ENCODE data around the gene SLC25A23. TPM values are rescaled to one million over a fixed set of nuclear protein-coding genes. Genes with fewer than 3 reads are reported as not detected.
A peak's percentile ranks its signal among the peaks of the same experiment; 100 is the strongest.

Gene SLC25A23
- total RNA-seq, 5 donors from 2014 or later (not counting 1 experiment from before 2014, with no cell fraction given), result 15.5 to 28.0 (median 25.5) TPM

DNA sequence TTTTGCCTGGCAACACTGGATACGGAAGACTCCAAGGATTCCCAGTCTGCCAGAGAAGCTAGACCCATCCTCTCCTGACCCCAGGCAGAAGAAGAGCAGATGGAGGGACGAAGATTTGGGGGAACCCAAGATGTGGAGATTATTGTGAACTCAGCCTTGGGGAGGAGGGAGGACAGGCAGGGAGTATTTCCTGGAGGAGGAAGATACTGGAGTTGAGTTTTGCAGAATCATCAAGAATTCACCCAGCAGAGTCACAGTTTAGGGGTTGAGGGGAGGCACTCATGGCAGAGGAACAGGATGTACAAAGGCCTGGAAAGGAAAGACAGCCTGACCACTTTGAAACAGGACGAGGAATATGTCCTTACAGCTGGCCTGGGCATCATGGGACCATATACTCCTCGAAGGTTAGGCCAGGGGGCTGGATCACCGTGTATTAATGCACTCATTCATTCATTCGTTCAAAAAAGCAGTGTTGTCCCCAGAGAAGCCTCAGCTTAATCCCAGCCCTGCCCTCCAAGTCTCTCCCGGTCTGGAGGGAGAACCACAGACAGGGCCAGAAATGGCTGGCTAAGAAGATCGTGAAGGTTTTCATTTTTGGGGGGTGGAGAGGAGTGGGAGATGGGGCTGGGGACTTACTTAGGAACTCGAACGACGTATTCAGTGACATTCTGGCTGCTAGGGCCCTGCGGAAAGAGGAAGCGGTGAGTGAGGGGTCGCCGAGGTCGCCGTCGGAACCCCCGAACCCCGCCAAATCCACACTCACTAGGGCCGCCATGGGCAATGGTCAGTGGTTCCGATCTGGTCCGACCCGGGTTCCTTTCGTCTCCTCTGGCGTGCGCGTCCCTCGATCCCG, 67.1 kb downstream of the SLC25A23 start:
- ATAC-seq (replicated peaks in 1 of 4) (no peak), DNase-seq (peak in 1 of 35 experiments; percentile 28)
- no peaks in the 10 kb centered on the region for H3K9me3 Mint-ChIP-seq
- H3K27me3 Mint-ChIP-seq, result no peaks in the 10 kb centered on the region
- no peaks in the 10 kb centered on the region for H3K9me3 ChIP-seq
- CTCF ChIA-PET, result interaction anchor here in 1 of 2 donors (0.6 to 1.5 kb wide), 2 partner anchors 20 to 32 kb away, joined by 3 to 7 read pairs; partner anchors contain the start of genes ALKBH7 and KHSRP
- H3K27ac ChIP-seq (ENCODE audit: low read length), result peak overlapping the region; percentile 94
- H3K4me1 ChIP-seq (ENCODE audit: control insufficient read depth in 1 of 2, extremely low read depth in 1 of 2, insufficient read depth in 2 of 2, low read length in 2 of 2), result peaks cover 0 to 23% of the 10 kb centered on the region in 2 experiments
- peak overlapping the region; percentile 87 to 96 (median 91) for H3K4me3 Mint-ChIP-seq
- H3K27me3 ChIP-seq (replicated peaks in 1 of 2; ENCODE audit: control insufficient read depth in 2 of 2, extremely low read depth in 1 of 2, insufficient read depth in 2 of 2, low read length in 1 of 2), result no peaks in the 10 kb centered on the region
- H3K36me3 ChIP-seq (ENCODE audit: control insufficient read depth in 2 of 2, extremely low read depth in 1 of 2, insufficient read depth in 1 of 2, low read length in 1 of 2), result peaks cover 8 to 26% of the 10 kb centered on the region in 2 donors
- WGBS (ENCODE audit: insufficient coverage), result 3% methylated on average over 24 of the region's 30 CpGs
- H3K27ac Mint-ChIP-seq, result peak overlapping the region; percentile 93
- H3K4me3 ChIP-seq (ENCODE audit: control insufficient read depth in 1 of 2, extremely low read depth in 1 of 2, low read length in 1 of 2), result peak overlapping the region; percentile 82 to 93
- POLR2A ChIA-PET, result interaction anchor here in 1 of 2 donors (1.2 to 1.4 kb wide), 2 partner anchors 20 to 32 kb away, joined by 5 to 6 read pairs; partner anchors contain the start of genes ALKBH7 and KHSRP
- H3K4me1 Mint-ChIP-seq, result peaks cover 24 to 32% (median 28%) of the 10 kb centered on the region in 3 donors
- H3K36me3 Mint-ChIP-seq, result peaks cover 10% of the 10 kb centered on the region

Other genes with a start within 250 kb of the SLC25A23 start
- 10 to 100 TPM; 31.4 to 59.8 (median 57.2) TPM for gene MLLT1, start 179.8 kb downstream of the SLC25A23 start, total RNA-seq
- gene ACER1, start 126.2 kb downstream of the SLC25A23 start, total RNA-seq, result 1 to 10 TPM in 2 of 5 donors, under 1 TPM in 3; 0.16 to 2.7 (median 0.63) TPM
- gene CLPP, start 98.3 kb downstream of the SLC25A23 start, total RNA-seq, result 10 to 100 TPM; 74.0 to 92.0 (median 77.2) TPM
- gene ALKBH7, start 87.0 kb downstream of the SLC25A23 start, total RNA-seq, result 10 to 100 TPM; 49.9 to 94.8 (median 83.5) TPM
- gene PSPN, start 83.9 kb downstream of the SLC25A23 start, total RNA-seq, result 1 to 10 TPM; 1.7 to 4.1 (median 3.2) TPM
- 10 to 100 TPM; 52.6 to 63.1 (median 60.3) TPM for gene GTF2F1, start 66.6 kb downstream of the SLC25A23 start, total RNA-seq
- 100 to 1,000 TPM; 147 to 194 (median 189) TPM for gene KHSRP, start 35.0 kb downstream of the SLC25A23 start, total RNA-seq
- under 1 TPM in 3 of 5 donors, not detected in 2; 0.33 to 0.35 (median 0.33) TPM for gene SLC25A41, start 26.0 kb downstream of the SLC25A23 start, total RNA-seq
- 1 to 10 TPM; 5.7 to 6.5 (median 5.9) TPM for gene CRB3, start 4.5 kb upstream of the SLC25A23 start, total RNA-seq
- 100 to 1,000 TPM; 107 to 140 (median 114) TPM for gene DENND1C, start 22.0 kb upstream of the SLC25A23 start, total RNA-seq
- 1 to 10 TPM; 3.3 to 7.6 (median 5.0) TPM for gene TUBB4A, start 42.5 kb upstream of the SLC25A23 start, total RNA-seq
- 1 to 10 TPM; 1.3 to 6.0 (median 1.6) TPM for gene TNFSF9, start 71.2 kb upstream of the SLC25A23 start, total RNA-seq
- gene CD70, start 131.4 kb upstream of the SLC25A23 start, total RNA-seq, result 1 to 10 TPM; 1.9 to 4.3 (median 2.0) TPM
- 10 to 100 TPM in 3 of 5 donors, 1 to 10 TPM in 2; 1.9 to 22.6 (median 12.7) TPM for gene TNFSF14, start 210.4 kb upstream of the SLC25A23 start, total RNA-seq

Data from T-cell (primary cell).